NCI-H510A treated with DMSO at 0.1 percent for 48 hours (cell line): ENCODE data around the gene SLC38A3.
"Not testable (repeated sequence)": the region's sequence is repeated elsewhere in the genome, so short reads cannot be mapped to it uniquely, and the experiment has no call there.

ENCODE experiments used
- DNase-seq: peaks from one replicate; lab custom pipeline; 2025; lab: John Stamatoyannopoulos, UW

SLC38A3 gene

GRCh38 chr3:50211930-50212329 lies 6.9 kb downstream of the SLC38A3 start:
- no peak for DNase-seq

GRCh38 chr3:50212502-50212901 lies 7.4 kb downstream of the SLC38A3 start:
- no peak for DNase-seq

- no peak for DNase-seq
These were observed 7.9 kb downstream of the SLC38A3 start for GRCh38 chr3:50212971-50213370.

GRCh38 chr3:50213373-50213772 lies 8.3 kb downstream of the SLC38A3 start:
- DNase-seq: no peak

GRCh38 chr3:50214824-50215223 lies 9.8 kb downstream of the SLC38A3 start:
- no peak for DNase-seq

- DNase-seq: no peak
These were observed 10.5 kb downstream of the SLC38A3 start for GRCh38 chr3:50215529-50215928.

- DNase-seq: no peak
These were observed 12.6 kb downstream of the SLC38A3 start for GRCh38 chr3:50217681-50218080.

GRCh38 chr3:50218448-50218847 lies 13.4 kb downstream of the SLC38A3 start:
- DNase-seq: no peak

GRCh38 chr3:50219285-50219684 lies 14.2 kb downstream of the SLC38A3 start:
- DNase-seq: no peak

GRCh38 chr3:50220109-50220508 lies 15.0 kb downstream of the SLC38A3 start:
- no peak for DNase-seq

- DNase-seq: no peak
These were observed 16.0 kb downstream of the SLC38A3 start for GRCh38 chr3:50221051-50221410.

GRCh38 chr3:50221411-50222168 lies 16.5 kb downstream of the SLC38A3 start:
- no peak for DNase-seq

- DNase-seq: no peak
These were observed 17.1 kb downstream of the SLC38A3 start for GRCh38 chr3:50222169-50222528.

- no peak for DNase-seq
These were observed 19.6 kb downstream of the SLC38A3 start for GRCh38 chr3:50224639-50225038.

- DNase-seq: no peak
These were observed 21.9 kb downstream of the SLC38A3 start for GRCh38 chr3:50226888-50227389.

- DNase-seq: peak; percentile 85
These were observed 22.5 kb downstream of the SLC38A3 start for GRCh38 chr3:50227390-50228183.

- DNase-seq: not testable (repeated sequence)
These were observed 23.2 kb downstream of the SLC38A3 start for GRCh38 chr3:50228184-50228763.

GRCh38 chr3:50229490-50229889 lies 24.4 kb downstream of the SLC38A3 start:
- no peak for DNase-seq

GRCh38 chr3:50230104-50230793 lies 25.2 kb downstream of the SLC38A3 start:
- DNase-seq: no peak

GRCh38 chr3:50230794-50231125 lies 25.7 kb downstream of the SLC38A3 start:
- no peak for DNase-seq

- DNase-seq: no peak
These were observed 26.5 kb downstream of the SLC38A3 start for GRCh38 chr3:50231581-50231980.

GRCh38 chr3:50232303-50232702 lies 27.2 kb downstream of the SLC38A3 start:
- DNase-seq: no peak
